ENCODE data around the gene PPA2.

GRCh38 chr4:105344141-105344540, 129.7 kb downstream of the PPA2 start:
- TF ChIP-seq CTCF (IDR thresholded peaks at IDR 0.05; ENCODE audit: low read depth, low read length, poor library complexity, severe bottlenecking) (no peak), EZH2phosphoT487 (IDR thresholded peaks at IDR 0.05; ENCODE audit: borderline replicate concordance, low read length) (no peak)

All from DOHH2 (cell line).